ENCODE results near the gene SLC45A1.

The SLC45A1 gene

GRCh38 chr1:8335246-8335645, 17.3 kb downstream of the SLC45A1 start:
- DNase-seq (ENCODE audit: low read depth in 3 of 3, low spot score in 1 of 3) = no peak

GRCh38 chr1:8337776-8338525, 20.0 kb downstream of the SLC45A1 start:
- DNase-seq (ENCODE audit: low read depth in 3 of 3, low spot score in 1 of 3) = no peak

- DNase-seq (ENCODE audit: low read depth in 3 of 3, low spot score in 1 of 3) = no peak
These were observed 20.8 kb downstream of the SLC45A1 start for GRCh38 chr1:8338526-8339202.

GRCh38 chr1:8339203-8339600, 21.3 kb downstream of the SLC45A1 start:
- no peak for DNase-seq (ENCODE audit: low read depth in 3 of 3, low spot score in 1 of 3)

- DNase-seq (ENCODE audit: low read depth in 3 of 3, low spot score in 1 of 3) = no peak
These were observed 22.5 kb downstream of the SLC45A1 start for GRCh38 chr1:8340448-8340847.

GRCh38 chr1:8342325-8342724, 24.4 kb downstream of the SLC45A1 start:
- DNase-seq (ENCODE audit: low read depth in 3 of 3, low spot score in 1 of 3) = no peak

- DNase-seq (ENCODE audit: low read depth in 3 of 3, low spot score in 1 of 3) = no peak
These were observed 25.1 kb downstream of the SLC45A1 start for GRCh38 chr1:8343044-8343443.

- no peak for DNase-seq (ENCODE audit: low read depth in 3 of 3, low spot score in 1 of 3)
These were observed 25.6 kb downstream of the SLC45A1 start for GRCh38 chr1:8343464-8344001.

- DNase-seq (ENCODE audit: low read depth in 3 of 3, low spot score in 1 of 3) = no peak
These were observed 27.1 kb downstream of the SLC45A1 start for GRCh38 chr1:8344893-8345507.

GRCh38 chr1:8345621-8346415, 27.9 kb downstream of the SLC45A1 start:
- no peak for DNase-seq (ENCODE audit: low read depth in 3 of 3, low spot score in 1 of 3)

GRCh38 chr1:8347635-8348034, 29.7 kb downstream of the SLC45A1 start:
- no peak for DNase-seq (ENCODE audit: low read depth in 3 of 3, low spot score in 1 of 3)

GRCh38 chr1:8348047-8348776, 30.3 kb downstream of the SLC45A1 start:
- no peak for DNase-seq (ENCODE audit: low read depth in 3 of 3, low spot score in 1 of 3)

- DNase-seq (ENCODE audit: low read depth in 3 of 3, low spot score in 1 of 3) = peak; percentile 10 to 62 (median 46)
These were observed 31.0 kb downstream of the SLC45A1 start for GRCh38 chr1:8348777-8349472.

GRCh38 chr1:8349473-8349865, 31.6 kb downstream of the SLC45A1 start:
- DNase-seq (ENCODE audit: low read depth in 3 of 3, low spot score in 1 of 3) = no peak

GRCh38 chr1:8349961-8350360, 32.0 kb downstream of the SLC45A1 start:
- DNase-seq (ENCODE audit: low read depth in 3 of 3, low spot score in 1 of 3) = no peak

- no peak for DNase-seq (ENCODE audit: low read depth in 3 of 3, low spot score in 1 of 3)
These were observed 33.2 kb downstream of the SLC45A1 start for GRCh38 chr1:8350914-8351684.

- DNase-seq (ENCODE audit: low read depth in 3 of 3, low spot score in 1 of 3) = no peak
These were observed 34.0 kb downstream of the SLC45A1 start for GRCh38 chr1:8351693-8352470.

- no peak for DNase-seq (ENCODE audit: low read depth in 3 of 3, low spot score in 1 of 3)
These were observed 34.5 kb downstream of the SLC45A1 start for GRCh38 chr1:8352471-8352845.
